GM12878 (cell line): Measurements from ENCODE around the gene MYO7B. TPM values are rescaled to one million over a fixed set of nuclear protein-coding genes. Genes with fewer than 3 reads are reported as not detected.

Source experiments
- ATAC-seq: fragments of 200-7000 bp; cut with Tn5 transposase; 3 replicates; pipeline ENCODE4 v1.9.1; 2020; ENCODE audit warnings: mild to moderate bottlenecking, moderate library complexity
- BruUV-seq: library from RNA; stranded (reverse); fragments of 400-500 nt; replicated peaks from 2 replicates; lab custom pipeline; 2021; lab: Mats Ljungman, UMichigan
- CTCF ChIA-PET: fragments of 300-600 bp; sonication (Branson Sonifier 250); formaldehyde crosslinking; extraction: SDS; loops from one replicate; lab custom pipeline; 2021; ENCODE audit warnings: inconsistent platforms; lab: Yijun Ruan, JAX
- POLR2A ChIA-PET: fragments of 350-600 bp; formaldehyde crosslinking; extraction: SDS; loops from one replicate; lab custom pipeline; 2021; ENCODE audit warnings: inconsistent platforms; lab: Charles Lee
- RAD21 ChIA-PET: fragments of 300-600 bp; sonication (Branson Sonifier 250); formaldehyde crosslinking; loops from one replicate; lab custom pipeline; 2023; ENCODE audit warnings: antibody characterized with exemption; ENCODE audit not compliant: unreplicated experiment; lab: Charles Lee
- SMC1A ChIA-PET: fragments of 300-600 bp; sonication (Branson Sonifier 250); formaldehyde crosslinking; loops from one replicate; lab custom pipeline; 2023; ENCODE audit not compliant: unreplicated experiment, uncharacterized antibody; lab: Charles Lee
- DNase-seq: peaks from one replicate; pipeline ENCODE4 v3.0.0-alpha.2; 2011; ENCODE audit warnings: low read depth, low spot score
- FAIRE-seq: peaks from 3 replicates; lab custom pipeline; 2011; peaks lifted over from hg19 to GRCh38; lab: Jason Lieb, UNC
- H2AFZ ChIP-seq: 2 replicates; pipeline ENCODE4 v1.6.0; 2011; ENCODE audit warnings: low read depth, low read length, control low read depth; ENCODE audit not compliant: control insufficient read depth
- H3K27ac ChIP-seq: 2 replicates; pipeline ENCODE4 v1.5.1; 2011; ENCODE audit warnings: control low read depth; ENCODE audit not compliant: control insufficient read depth, insufficient read depth
- H3K27me3 ChIP-seq, 2 experiments: replicated peaks in 1 of 2; 2 replicates each; pipeline versions ENCODE4 v1.6.0 to v1.6.1; 2011; ENCODE audit warnings: low read length in 1 of 2; ENCODE audit not compliant: control insufficient read depth in 2 of 2, insufficient read depth in 2 of 2
- H3K36me3 ChIP-seq, 2 experiments: 2 replicates each; pipeline ENCODE4 v1.5.1; 2011; ENCODE audit warnings: low read length in 1 of 2; ENCODE audit not compliant: control insufficient read depth in 2 of 2, insufficient read depth in 2 of 2
- H3K4me1 ChIP-seq: 2 replicates; pipeline ENCODE4 v1.6.1; 2011; ENCODE audit warnings: mild to moderate bottlenecking, low read length, moderate library complexity, mixed read lengths; ENCODE audit not compliant: control insufficient read depth, insufficient read depth
- H3K4me2 ChIP-seq: 2 replicates; pipeline ENCODE4 v1.6.0; 2011; ENCODE audit warnings: control low read depth; ENCODE audit not compliant: control insufficient read depth, insufficient read depth
- H3K4me3 ChIP-seq: fragments of 200-600 bp; sonication (generic); 2 replicates; pipeline ENCODE4 v1.5.1; 2016
- H3K79me2 ChIP-seq: 2 replicates; pipeline ENCODE4 v1.6.0; 2011; ENCODE audit warnings: low read length; ENCODE audit not compliant: control insufficient read depth, insufficient read depth
- H3K9ac ChIP-seq: 2 replicates; pipeline ENCODE4 v1.8.0; 2011; ENCODE audit warnings: low read length, control low read depth, mixed read lengths; ENCODE audit not compliant: control insufficient read depth, insufficient read depth
- H3K9me3 ChIP-seq: replicated peaks from 3 replicates; pipeline ENCODE4 v1.5.1; 2011; ENCODE audit warnings: mild to moderate bottlenecking, low read length; ENCODE audit not compliant: control insufficient read depth, insufficient read depth
- H4K20me1 ChIP-seq: 2 replicates; pipeline ENCODE4 v1.6.0; 2011; ENCODE audit not compliant: control insufficient read depth, insufficient read depth
- ASH2L ChIP-seq: fragments of 300-600, 200-600 bp; sonication (generic); IDR thresholded peaks from 2 replicates; pipeline ENCODE4 v1.6.1; 2017; ENCODE audit warnings: low read depth, mild to moderate bottlenecking, borderline replicate concordance
- BMI1 ChIP-seq: fragments of 450-650 bp; IDR thresholded peaks from 2 replicates; pipeline ENCODE4 v1.6.1; 2016; ENCODE audit warnings: mild to moderate bottlenecking, moderate library complexity, borderline replicate concordance
- CBX5 ChIP-seq: sonication (generic); IDR thresholded peaks from 2 replicates; pipeline ENCODE4 v1.6.1; 2016; ENCODE audit warnings: low read depth, moderate library complexity, mild to moderate bottlenecking, inconsistent platforms
- MEF2A ChIP-seq: IDR thresholded peaks from 2 replicates; pipeline ENCODE4 v1.6.1; 2011; ENCODE audit warnings: low read depth, mild to moderate bottlenecking, low read length, moderate library complexity; ENCODE audit not compliant: insufficient read depth
- MEF2B ChIP-seq: fragments of 450-650 bp; IDR thresholded peaks from 2 replicates; pipeline ENCODE4 v1.6.1; 2018; ENCODE audit warnings: mild to moderate bottlenecking, moderate library complexity; ENCODE audit not compliant: partially characterized antibody, poor library complexity, severe bottlenecking
- NKRF ChIP-seq: fragments of 450-650 bp; conservative IDR thresholded peaks from 2 replicates; pipeline ENCODE4 v1.6.1; 2017; ENCODE audit warnings: mild to moderate bottlenecking, moderate library complexity
- NR2C1 ChIP-seq: fragments of 450-650 bp; IDR thresholded peaks from 2 replicates; pipeline ENCODE4 v1.6.1; 2017; ENCODE audit warnings: antibody characterized with exemption, mild to moderate bottlenecking, moderate library complexity
- NR2C2 ChIP-seq: IDR thresholded peaks from 2 replicates; pipeline ENCODE4 v1.6.1; 2011; ENCODE audit warnings: borderline replicate concordance, low read depth; ENCODE audit not compliant: control insufficient read depth, insufficient read length
- PML ChIP-seq: IDR thresholded peaks from 2 replicates; pipeline ENCODE4 v1.6.1; 2012; ENCODE audit warnings: low read length, inconsistent platforms
- RBBP5 ChIP-seq: fragments of 200-600 bp; sonication (generic); conservative IDR thresholded peaks from 2 replicates; pipeline ENCODE4 v1.6.1; 2016
- SIX5 ChIP-seq: IDR thresholded peaks from 2 replicates; pipeline ENCODE4 v1.6.1; 2011; ENCODE audit warnings: mild to moderate bottlenecking, low read depth, low read length, moderate library complexity; ENCODE audit not compliant: severe bottlenecking
- WRNIP1 ChIP-seq: IDR thresholded peaks from 2 replicates; pipeline ENCODE4 v1.6.1; 2011; ENCODE audit warnings: low read depth, low read length, improper control_type of control experiment, borderline replicate concordance
- YBX1 ChIP-seq: fragments of 450-650 bp; IDR thresholded peaks from 2 replicates; pipeline ENCODE4 v1.6.1; 2016; ENCODE audit warnings: antibody characterized with exemption
- ZBTB11 ChIP-seq: fragments of 450-650 bp; formaldehyde crosslinking; IDR thresholded peaks from 2 replicates; pipeline ENCODE4 v1.5.0; 2022; ENCODE audit warnings: mild to moderate bottlenecking, missing genetic modification characterization
- ZNF622 ChIP-seq: fragments of 450-650 bp; IDR thresholded peaks from 2 replicates; pipeline ENCODE4 v1.6.1; 2017; ENCODE audit warnings: mild to moderate bottlenecking, inconsistent platforms
- ZSCAN29 ChIP-seq: fragments of 450-650 bp; IDR thresholded peaks from 2 replicates; pipeline ENCODE4 v1.6.1; 2017; ENCODE audit warnings: mild to moderate bottlenecking, moderate library complexity
- WGBS: methylation state at CpG from one replicate; pipeline ENCODE4 v1.1.6; 2016; ENCODE audit warnings: low lambda C conversion rate; ENCODE audit not compliant: insufficient replicate concordance, insufficient coverage; ENCODE audit errors: missing lambda C conversion rate; 5-methylcytosine and 5-hydroxymethylcytosine counted together
- in situ Hi-C: fragments of 300-500 bp; cut with MboI; formaldehyde crosslinking; loops from 9 replicates; pipeline ENCODE4 v1.14.3; 2018; ENCODE audit warnings: mixed read lengths
- intact Hi-C: fragments of 100-400 bp; cut with micrococcal nuclease; formaldehyde crosslinking; loops from one replicate; pipeline ENCODE4 v1.14.2; 2022; ENCODE audit not compliant: unreplicated experiment
- polyA plus RNA-seq, 11 experiments: library from polyadenylated mRNA; depleted of rRNA in 4 of 11; unstranded in 6 of 11; stranded (reverse) in 5 of 11; fragments of >200 nt; fragmentation: Nextera tagmentation in 4 of 11; fragmentation: Illumina TruSeq in 1 of 11; extraction: Ambion mirVana in 4 of 11; extraction: Trizol in 1 of 11; gene quantifications; 1 replicate in 1 of 11; 2 replicates in 10 of 11; pipeline versions ENCODE4 v1.2.1 to v1.2.3, GENCODE V29; 2011 to 2016; ENCODE audit warnings: inconsistent platforms in 2 of 11, missing spikeins in 2 of 11, low read depth in 1 of 11
- total RNA-seq, 4 experiments: library from RNA; depleted of rRNA in 3 of 4; stranded (reverse); fragments of >200 nt in 3 of 4; fragmentation: Illumina TruSeq in 1 of 4; extraction: Trizol in 1 of 4; gene quantifications; 2 replicates each; pipeline versions ENCODE4 v1.2.1 to v1.2.3, GENCODE V29; 2013 to 2021

The MYO7B gene
- total and polyA plus RNA-seq, 10 of the 15 experiments (the other 5 are each of a cell fraction or from before 2014, with no cell fraction given) = 0.08 to 4.8 (median 1.2) TPM

DNA sequence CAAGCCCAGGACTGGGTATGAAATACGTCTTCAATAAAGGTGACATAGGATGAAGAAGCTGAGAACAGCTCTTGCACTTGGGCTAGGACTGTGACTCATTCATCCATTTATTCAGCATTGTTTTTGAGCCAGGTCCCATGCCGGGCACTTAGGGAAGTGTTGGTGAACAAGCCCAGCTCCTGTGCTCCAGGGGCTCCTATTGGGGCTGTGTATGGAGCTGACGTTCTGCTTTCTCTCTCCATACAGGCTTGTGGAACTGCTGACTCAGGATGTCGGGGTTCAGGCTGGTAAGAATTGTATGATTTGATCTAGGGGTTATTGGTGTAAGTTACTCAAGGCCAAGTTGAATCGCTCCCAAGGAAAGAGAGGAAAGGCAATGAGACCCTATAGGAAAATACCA is 24.0 kb downstream of the MYO7B start:
- ATAC-seq = no peak

More for the DNA sequence above, 24.0 kb downstream of the MYO7B start:
- peaks cover 1% of the 10 kb centered on the region; the same call in 2 of the 3 replicates for H3K9me3 ChIP-seq
- no peaks in the 10 kb centered on the region for H4K20me1 ChIP-seq
- in situ Hi-C loops = no loop called here
- H3K27me3 ChIP-seq = 0 out of 4 replicates have a peak, but pooled peaks cover 0 to 4% of the 10 kb centered on the region in 2 experiments
- no peak overlapping the region for H3K4me3 ChIP-seq
- H2AFZ ChIP-seq = no peak overlapping the region
- RAD21 ChIA-PET = no interaction called here
- no TSS peak for BruUV-seq
- CTCF ChIA-PET = no interaction called here
- no peak for DNase-seq
- intact Hi-C loops = no loop called here
- no peak overlapping the region for H3K9ac ChIP-seq
- FAIRE-seq = no peak
- TF ChIP-seq PML (no peak), CBX5 (no peak), RBBP5 (no peak), SIX5 (no peak), ZBTB11 (CRISPR knock-in tag) (no peak), MEF2A (no peak), NKRF (no peak), NR2C2 (no peak), BMI1 (no peak), NR2C1 (no peak), ZNF622 (no peak), WRNIP1 (no peak), MEF2B (no peak), ASH2L (no peak), ZSCAN29 (no peak), YBX1 (no peak)
- TF ChIP-seq, all 136 proteins: peak for 0
- Histone ChIP-seq H3K79me2 (no peaks in the 10 kb centered on the region), H3K36me3 (no peaks in the 10 kb centered on the region), H3K4me2 (no peak overlapping the region), H3K27ac (no peak overlapping the region), H3K4me1 (peaks cover 15% of the 10 kb centered on the region)
- WGBS = 38% methylated on average over 5 of the region's 5 CpGs
- ChIA-PET POLR2A (no interaction called here), SMC1A (interaction anchor here (1.2 kb wide), 1 partner anchor 33 kb away, joined by 3 read pairs; the partner anchor contains the start of gene IWS1)
